Lower lobe of right lung (tissue), 2 donors: ENCODE measurements around the gene ATXN1. TPM values are rescaled to one million over a fixed set of nuclear protein-coding genes. Genes with fewer than 3 reads are reported as not detected.

Experiments
- ATAC-seq, 2 donors: fragments of 200-7000 bp; cut with Tn5 transposase; one replicate each; pipeline ENCODE4 v1.9.1; 2020 to 2022; ENCODE audit warnings: mild to moderate bottlenecking in 2 of 2, moderate library complexity in 2 of 2
- DNase-seq: peaks from one replicate; pipeline ENCODE4 v3.0.0-alpha.2; 2020
- H3K27ac ChIP-seq: fragments of 200-600 bp; one replicate; pipeline ENCODE4 v1.8.0; 2022
- H3K27me3 ChIP-seq: fragments of 200-600 bp; one replicate; pipeline ENCODE4 v1.8.0; 2022; ENCODE audit warnings: low read depth
- H3K36me3 ChIP-seq: fragments of 200-600 bp; one replicate; pipeline ENCODE4 v1.8.0; 2022; ENCODE audit warnings: mild to moderate bottlenecking
- H3K4me1 ChIP-seq: fragments of 200-600 bp; one replicate; pipeline ENCODE4 v1.8.0; 2022
- H3K4me3 ChIP-seq: fragments of 200-600 bp; one replicate; pipeline ENCODE4 v1.8.0; 2022; ENCODE audit warnings: mild to moderate bottlenecking
- H3K9me3 ChIP-seq: fragments of 200-600 bp; one replicate; pipeline ENCODE4 v1.8.0; 2022
- intact Hi-C: fragments of 100-400 bp; cut with DNase I; formaldehyde crosslinking; loops from one replicate; pipeline ENCODE4 v1.11.0; 2022
- total RNA-seq: library from RNA; stranded (reverse); fragmentation: NEBNext Ultra II Directional; extraction: Animal tissue kit (Norgen Biotek cat#: 25700); gene quantifications from one replicate; pipeline ENCODE4 v1.2.1, GENCODE V29; 2021
- TF ChIP-seq, protein P1 (sequence below): fragments of 200-600 bp; IDR thresholded peaks from one replicate; pipeline ENCODE4 v1.8.0; 2022; ENCODE audit warnings: antibody characterized with exemption, mild to moderate bottlenecking
- donor health status: DM: no; HTN: yes; CAD: no; lungs with severe emphysema.

ATXN1 gene
- total RNA-seq, 1 donor from 2014 or later = 75.9 TPM

- H3K9me3 ChIP-seq = no peaks in the 10 kb centered on the region
- peak overlapping the region; percentile 33 for H3K27ac ChIP-seq
- H3K27me3 ChIP-seq = no peaks in the 10 kb centered on the region
- DNase-seq (peak; percentile 88), ATAC-seq (peak; percentile 91 to 94)
- intact Hi-C loops = no loop called here
- H3K4me3 ChIP-seq = no peak overlapping the region
- peaks cover 46% of the 10 kb centered on the region for H3K4me1 ChIP-seq
- TF ChIP-seq, protein P1, sequence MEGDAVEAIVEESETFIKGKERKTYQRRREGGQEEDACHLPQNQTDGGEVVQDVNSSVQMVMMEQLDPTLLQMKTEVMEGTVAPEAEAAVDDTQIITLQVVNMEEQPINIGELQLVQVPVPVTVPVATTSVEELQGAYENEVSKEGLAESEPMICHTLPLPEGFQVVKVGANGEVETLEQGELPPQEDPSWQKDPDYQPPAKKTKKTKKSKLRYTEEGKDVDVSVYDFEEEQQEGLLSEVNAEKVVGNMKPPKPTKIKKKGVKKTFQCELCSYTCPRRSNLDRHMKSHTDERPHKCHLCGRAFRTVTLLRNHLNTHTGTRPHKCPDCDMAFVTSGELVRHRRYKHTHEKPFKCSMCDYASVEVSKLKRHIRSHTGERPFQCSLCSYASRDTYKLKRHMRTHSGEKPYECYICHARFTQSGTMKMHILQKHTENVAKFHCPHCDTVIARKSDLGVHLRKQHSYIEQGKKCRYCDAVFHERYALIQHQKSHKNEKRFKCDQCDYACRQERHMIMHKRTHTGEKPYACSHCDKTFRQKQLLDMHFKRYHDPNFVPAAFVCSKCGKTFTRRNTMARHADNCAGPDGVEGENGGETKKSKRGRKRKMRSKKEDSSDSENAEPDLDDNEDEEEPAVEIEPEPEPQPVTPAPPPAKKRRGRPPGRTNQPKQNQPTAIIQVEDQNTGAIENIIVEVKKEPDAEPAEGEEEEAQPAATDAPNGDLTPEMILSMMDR = peak; percentile 95
- no peaks in the 10 kb centered on the region for H3K36me3 ChIP-seq
Observed at GRCh38 chr6:16770701-16771569, 9.7 kb upstream of the ATXN1 start.

DNA sequence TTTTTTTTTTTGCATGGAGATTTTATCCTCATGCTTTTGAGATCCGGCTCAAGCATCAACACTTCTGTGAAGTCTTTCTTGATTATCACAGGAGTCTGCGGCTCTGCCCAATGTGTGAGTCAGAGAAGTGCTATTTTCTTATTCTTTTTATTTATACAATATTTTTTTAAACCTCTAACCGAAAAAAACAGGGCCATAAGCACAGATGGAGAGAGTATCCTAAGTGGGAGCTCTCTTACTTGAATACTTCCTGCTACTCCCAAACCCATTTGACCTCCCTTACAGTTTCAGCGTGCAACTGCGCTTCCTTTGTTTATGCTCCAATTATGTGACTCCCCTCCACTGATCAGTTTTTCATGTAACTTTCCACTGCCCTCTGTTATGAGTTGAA, 8.7 kb upstream of the ATXN1 start:
- intact Hi-C loops = no loop called here
- TF ChIP-seq, protein P1 = no peak
- Histone ChIP-seq H3K9me3 (no peaks in the 10 kb centered on the region), H3K27me3 (no peaks in the 10 kb centered on the region), H3K36me3 (no peaks in the 10 kb centered on the region), H3K4me1 (peaks cover 46% of the 10 kb centered on the region), H3K27ac (peak overlapping the region; percentile 33), H3K4me3 (no peak overlapping the region)
- no peak for DNase-seq
- peak; percentile 7 to 22 for ATAC-seq

- Histone ChIP-seq H3K9me3 (no peaks in the 10 kb centered on the region), H3K27ac (peak overlapping the region; percentile 59), H3K4me3 (no peak overlapping the region), H3K4me1 (peaks cover 44% of the 10 kb centered on the region), H3K36me3 (no peaks in the 10 kb centered on the region), H3K27me3 (no peaks in the 10 kb centered on the region)
- TF ChIP-seq, protein P1 = no peak
- intact Hi-C loops = no loop called here
- no peak for DNase-seq
- peak; percentile 84 to 85 for ATAC-seq
Observed at GRCh38 chr6:16769131-16769985, 8.1 kb upstream of the ATXN1 start.

- peak overlapping the region; percentile 59 for H3K27ac ChIP-seq
- peaks cover 41% of the 10 kb centered on the region for H3K4me1 ChIP-seq
- no peaks in the 10 kb centered on the region for H3K9me3 ChIP-seq
- no peak for ATAC-seq
- DNase-seq = no peak
- H3K27me3 ChIP-seq = no peaks in the 10 kb centered on the region
- no peak overlapping the region for H3K4me3 ChIP-seq
- intact Hi-C loops = no loop called here
- TF ChIP-seq, protein P1 = no peak
- no peaks in the 10 kb centered on the region for H3K36me3 ChIP-seq
Observed at GRCh38 chr6:16768477-16768830, 7.2 kb upstream of the ATXN1 start.

- intact Hi-C loops = no loop called here
- Histone ChIP-seq H3K36me3 (no peaks in the 10 kb centered on the region), H3K27me3 (no peaks in the 10 kb centered on the region), H3K9me3 (no peaks in the 10 kb centered on the region), H3K4me3 (no peak overlapping the region), H3K27ac (no peak overlapping the region), H3K4me1 (peaks cover 46% of the 10 kb centered on the region)
- TF ChIP-seq, protein P1 = no peak
- ATAC-seq = no peak
- DNase-seq = no peak
Observed at GRCh38 chr6:16767765-16768476, 6.7 kb upstream of the ATXN1 start.
